Endothelial cell of umbilical vein (primary cell): ENCODE measurements around the gene POU2F3. TPM values are rescaled to one million over a fixed set of nuclear protein-coding genes. Genes with fewer than 3 reads are reported as not detected.

Experiments used
- BruUV-seq: library from RNA; stranded (reverse); fragments of 400-500 nt; replicated peaks from 2 replicates; lab custom pipeline; 2021; lab: Mats Ljungman, UMichigan
- CTCF ChIA-PET: fragments of 300-600, 350-600 bp; sonication (Branson Sonifier 250); formaldehyde crosslinking; loops from one replicate; lab custom pipeline; 2021; ENCODE audit warnings: antibody characterized with exemption, inconsistent platforms; lab: Charles Lee
- POLR2A ChIA-PET: fragments of 300-600, 350-600 bp; sonication (Branson Sonifier 250); formaldehyde crosslinking; loops from one replicate; lab custom pipeline; 2021; ENCODE audit warnings: antibody characterized with exemption, inconsistent platforms; lab: Charles Lee
- DNase-seq: peaks from one replicate; pipeline ENCODE4 v3.0.0-alpha.2; 2011; ENCODE audit warnings: low read depth, low spot score
- FAIRE-seq: peaks from 2 replicates; lab custom pipeline; 2011; peaks lifted over from hg19 to GRCh38; lab: Jason Lieb, UNC
- H2AFZ ChIP-seq: 2 replicates; pipeline ENCODE4 v1.6.0; 2012; ENCODE audit warnings: low read depth, low read length, control low read depth, inconsistent platforms
- H3K27ac ChIP-seq: 2 replicates; pipeline ENCODE4 v1.5.1; 2011; ENCODE audit warnings: low read depth, mild to moderate bottlenecking, control low read depth, low read length, moderate library complexity; ENCODE audit not compliant: insufficient read depth
- H3K27me3 ChIP-seq, 2 experiments: 2 replicates each; pipeline versions ENCODE4 v1.6.0 to v1.6.1; 2011; ENCODE audit warnings: low read length in 2 of 2, mixed read lengths in 1 of 2; ENCODE audit not compliant: control insufficient read depth in 2 of 2, insufficient read depth in 2 of 2
- H3K36me3 ChIP-seq, 2 experiments: 2 replicates in 1 of 2; 3 replicates in 1 of 2; pipeline ENCODE4 v1.5.1; 2011; ENCODE audit warnings: low read length in 2 of 2, mild to moderate bottlenecking in 1 of 2, moderate library complexity in 1 of 2; ENCODE audit not compliant: control insufficient read depth in 2 of 2, insufficient read depth in 2 of 2; ENCODE audit errors: extremely low read depth in 1 of 2
- H3K4me1 ChIP-seq: 3 replicates; pipeline ENCODE4 v1.5.1; 2011; ENCODE audit warnings: mild to moderate bottlenecking, low read length; ENCODE audit not compliant: control insufficient read depth, insufficient read depth; ENCODE audit errors: extremely low read depth
- H3K4me2 ChIP-seq: 2 replicates; pipeline ENCODE4 v1.6.1; 2011; ENCODE audit warnings: low read length, control low read depth, mixed read lengths; ENCODE audit not compliant: insufficient read depth
- H3K4me3 ChIP-seq, 3 experiments: fragments of 200-600 bp in 1 of 3; sonication (generic), shearing (Covaris generic) in 1 of 3; replicated peaks in 1 of 3; 2 replicates each; pipeline ENCODE4 v1.5.1; 2011 to 2016; ENCODE audit warnings: control low read depth in 3 of 3, low read length in 3 of 3, mild to moderate bottlenecking in 2 of 3, inconsistent platforms in 1 of 3, low read depth in 1 of 3, moderate library complexity in 1 of 3; ENCODE audit not compliant: insufficient read depth in 1 of 3
- H3K79me2 ChIP-seq: 2 replicates; pipeline ENCODE4 v1.6.0; 2012; ENCODE audit warnings: low read length, inconsistent platforms; ENCODE audit not compliant: control insufficient read depth, insufficient read depth
- H3K9ac ChIP-seq: replicated peaks from 2 replicates; pipeline ENCODE3; 2011; ENCODE audit warnings: low read length, control low read depth; ENCODE audit not compliant: insufficient read depth; ENCODE audit errors: extremely low read depth
- H3K9me1 ChIP-seq: replicated peaks from 3 replicates; pipeline ENCODE4 v1.6.0; 2011; ENCODE audit warnings: mild to moderate bottlenecking, low read length; ENCODE audit not compliant: control insufficient read depth, insufficient read depth; ENCODE audit errors: extremely low read depth
- H3K9me3 ChIP-seq: replicated peaks from 2 replicates; pipeline ENCODE4 v1.5.1; 2012; ENCODE audit warnings: low read length, inconsistent platforms; ENCODE audit not compliant: control insufficient read depth, insufficient read depth
- H4K20me1 ChIP-seq: replicated peaks from 2 replicates; pipeline ENCODE3; 2011; ENCODE audit warnings: mild to moderate bottlenecking, low read length; ENCODE audit not compliant: control insufficient read depth, insufficient read depth; ENCODE audit errors: extremely low read depth
- EZH2 ChIP-seq: IDR thresholded peaks from 2 replicates; pipeline ENCODE4 v1.6.1; 2012; ENCODE audit warnings: borderline replicate concordance, low read depth, mild to moderate bottlenecking, moderate library complexity, low read length, inconsistent platforms; ENCODE audit not compliant: severe bottlenecking
- FOS ChIP-seq: IDR thresholded peaks from 2 replicates; pipeline ENCODE4 v1.6.1; 2011; ENCODE audit warnings: mild to moderate bottlenecking, low read length, moderate library complexity, borderline replicate concordance; ENCODE audit not compliant: insufficient read depth
- GATA2 ChIP-seq: IDR thresholded peaks from 2 replicates; pipeline ENCODE4 v1.7.0; 2011; ENCODE audit warnings: low read depth, mild to moderate bottlenecking, moderate library complexity, mixed read lengths, low read length; ENCODE audit not compliant: insufficient read length, insufficient read depth
- JUN ChIP-seq: IDR thresholded peaks from 2 replicates; pipeline ENCODE4 v1.6.1; 2011; ENCODE audit warnings: borderline replicate concordance, low read depth; ENCODE audit not compliant: insufficient read length, insufficient read depth
- MAX ChIP-seq: IDR thresholded peaks from 2 replicates; pipeline ENCODE4 v1.6.1; 2011; ENCODE audit not compliant: insufficient read depth, insufficient read length
- MYC ChIP-seq: IDR thresholded peaks from one replicate; pipeline ENCODE4 v1.6.1; 2011; ENCODE audit warnings: mild to moderate bottlenecking, low read depth, low read length
- POLR2A ChIP-seq: IDR thresholded peaks from 2 replicates; pipeline ENCODE4 v1.6.1; 2012; ENCODE audit warnings: low read depth, mild to moderate bottlenecking, control low read depth, low read length
- dilution Hi-C: fragments of 300-500 bp; cut with MboI; formaldehyde crosslinking; loops from one replicate; pipeline ENCODE4 v1.15.0; 2019; ENCODE audit warnings: low sequenced_read_pairs; ENCODE audit not compliant: extremely low pct_ligation_motif_present
- intact Hi-C: fragments of 100-400 bp; cut with micrococcal nuclease; formaldehyde crosslinking; loops from one replicate; pipeline ENCODE4 v1.10.0; 2022
- polyA plus RNA-seq, 4 experiments: library from polyadenylated mRNA; depleted of rRNA in 3 of 4; stranded (reverse) in 3 of 4; unstranded in 1 of 4; fragments of >200 nt; gene quantifications; 2 replicates each; pipeline versions ENCODE4 v1.2.1 to v1.2.3, GENCODE V29; 2011 to 2012; ENCODE audit warnings: missing spikeins in 1 of 4
- total RNA-seq: library from RNA; stranded (reverse); gene quantifications from 2 replicates; pipeline ENCODE4 v1.2.3, GENCODE V29; 2021

Gene POU2F3
- total and polyA plus RNA-seq, 2 donors (not counting 3 experiments of a cell fraction or from before 2014, with no cell fraction given), result 0.06 TPM; not detected in 1

GRCh38 chr11:120245434-120245833 lies 5.5 kb downstream of the POU2F3 start:
- Histone ChIP-seq H4K20me1 (no peaks in the 10 kb centered on the region), H3K4me2 (no peak overlapping the region), H3K27ac (no peak overlapping the region), H3K4me1 (peaks cover 4% of the 10 kb centered on the region), H3K9me1 (no peaks in the 10 kb centered on the region), H3K27me3 (peaks cover 42 to 51% of the 10 kb centered on the region in 2 experiments), H3K9me3 (no peaks in the 10 kb centered on the region), H3K9ac (no peak overlapping the region), H3K4me3 (no peak overlapping the region), H3K79me2 (no peaks in the 10 kb centered on the region), H3K36me3 (no peaks in the 10 kb centered on the region), H2AFZ (no peak overlapping the region)
- no peak for TF ChIP-seq EZH2
- no peak for TF ChIP-seq MYC
- TF ChIP-seq MAX, result no peak
- no peak for TF ChIP-seq POLR2A
- no peak for TF ChIP-seq GATA2
- FAIRE-seq (no peak), DNase-seq (no peak)
- no TSS peak for BruUV-seq
- ChIA-PET POLR2A (no interaction called here), CTCF (interaction anchor here (0.5 to 1.4 kb wide), 3 partner anchors 9 to 686 kb away, joined by 3 to 4 read pairs (median 3); no protein-coding TSS in a partner anchor)
- dilution Hi-C loops (no loop called here), intact Hi-C loops (no loop called here)

GRCh38 chr11:120248551-120249278 lies 8.8 kb downstream of the POU2F3 start:
- Histone ChIP-seq H2AFZ (no peak overlapping the region), H3K4me3 (no peak overlapping the region), H3K4me2 (no peak overlapping the region), H3K79me2 (no peaks in the 10 kb centered on the region), H3K9ac (no peak overlapping the region), H3K27ac (no peak overlapping the region), H4K20me1 (no peaks in the 10 kb centered on the region), H3K9me3 (no peaks in the 10 kb centered on the region), H3K27me3 (peaks cover 26 to 37% of the 10 kb centered on the region in 2 experiments), H3K4me1 (peaks cover 4% of the 10 kb centered on the region), H3K36me3 (no peaks in the 10 kb centered on the region), H3K9me1 (no peaks in the 10 kb centered on the region)
- no peak for DNase-seq
- TF ChIP-seq FOS, result peak; percentile 82
- peak; percentile 73 for TF ChIP-seq JUN
- TF ChIP-seq EZH2, result no peak
- no peak for TF ChIP-seq GATA2
- no peak for TF ChIP-seq MAX
- CTCF ChIA-PET, result interaction anchor here (0.8 to 4.6 kb wide), 8 partner anchors 9 to 554 kb away, joined by 3 to 33 read pairs (median 5); no protein-coding TSS in a partner anchor
- POLR2A ChIA-PET, result no interaction called here
- dilution Hi-C loops (no loop called here), intact Hi-C loops (no loop called here)
- no TSS peak for BruUV-seq
- FAIRE-seq, result peak; percentile 85
